ENCODE measurements around the gene ZDHHC13.

DNA sequence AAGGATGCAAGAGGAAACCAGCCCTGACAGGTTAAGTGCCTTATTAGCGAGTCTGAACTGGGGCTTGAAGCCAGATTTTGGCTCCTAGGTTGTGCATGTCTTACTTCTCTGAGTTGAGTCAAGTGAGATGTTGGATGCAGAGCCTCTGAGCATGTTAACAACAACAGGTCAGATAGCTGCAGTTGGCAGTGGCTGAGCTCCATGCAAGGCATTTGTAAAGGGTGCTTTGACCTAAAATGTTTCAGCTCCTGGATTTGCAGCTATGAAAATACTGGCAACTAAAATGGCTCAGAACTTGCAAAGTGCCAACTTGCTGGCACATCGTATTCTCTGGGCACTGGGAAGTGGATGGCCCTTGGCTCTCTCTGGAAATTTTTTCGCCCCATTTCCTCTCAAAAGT lies 101.2 kb downstream of the ZDHHC13 start:
- no peak for TF ChIP-seq NRF1 (IDR thresholded peaks at IDR 0.05; ENCODE audit: low read depth, low read length)
- TF ChIP-seq EP300 (IDR thresholded peaks at IDR 0.05; ENCODE audit: borderline replicate concordance in 1 of 2, low read depth in 1 of 2, low read length in 1 of 2), result no peak
- TF ChIP-seq, protein P1, sequence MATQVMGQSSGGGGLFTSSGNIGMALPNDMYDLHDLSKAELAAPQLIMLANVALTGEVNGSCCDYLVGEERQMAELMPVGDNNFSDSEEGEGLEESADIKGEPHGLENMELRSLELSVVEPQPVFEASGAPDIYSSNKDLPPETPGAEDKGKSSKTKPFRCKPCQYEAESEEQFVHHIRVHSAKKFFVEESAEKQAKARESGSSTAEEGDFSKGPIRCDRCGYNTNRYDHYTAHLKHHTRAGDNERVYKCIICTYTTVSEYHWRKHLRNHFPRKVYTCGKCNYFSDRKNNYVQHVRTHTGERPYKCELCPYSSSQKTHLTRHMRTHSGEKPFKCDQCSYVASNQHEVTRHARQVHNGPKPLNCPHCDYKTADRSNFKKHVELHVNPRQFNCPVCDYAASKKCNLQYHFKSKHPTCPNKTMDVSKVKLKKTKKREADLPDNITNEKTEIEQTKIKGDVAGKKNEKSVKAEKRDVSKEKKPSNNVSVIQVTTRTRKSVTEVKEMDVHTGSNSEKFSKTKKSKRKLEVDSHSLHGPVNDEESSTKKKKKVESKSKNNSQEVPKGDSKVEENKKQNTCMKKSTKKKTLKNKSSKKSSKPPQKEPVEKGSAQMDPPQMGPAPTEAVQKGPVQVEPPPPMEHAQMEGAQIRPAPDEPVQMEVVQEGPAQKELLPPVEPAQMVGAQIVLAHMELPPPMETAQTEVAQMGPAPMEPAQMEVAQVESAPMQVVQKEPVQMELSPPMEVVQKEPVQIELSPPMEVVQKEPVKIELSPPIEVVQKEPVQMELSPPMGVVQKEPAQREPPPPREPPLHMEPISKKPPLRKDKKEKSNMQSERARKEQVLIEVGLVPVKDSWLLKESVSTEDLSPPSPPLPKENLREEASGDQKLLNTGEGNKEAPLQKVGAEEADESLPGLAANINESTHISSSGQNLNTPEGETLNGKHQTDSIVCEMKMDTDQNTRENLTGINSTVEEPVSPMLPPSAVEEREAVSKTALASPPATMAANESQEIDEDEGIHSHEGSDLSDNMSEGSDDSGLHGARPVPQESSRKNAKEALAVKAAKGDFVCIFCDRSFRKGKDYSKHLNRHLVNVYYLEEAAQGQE (IDR thresholded peaks at IDR 0.05; ENCODE audit: low read depth, low read length), result no peak
- TF ChIP-seq, protein P2, sequence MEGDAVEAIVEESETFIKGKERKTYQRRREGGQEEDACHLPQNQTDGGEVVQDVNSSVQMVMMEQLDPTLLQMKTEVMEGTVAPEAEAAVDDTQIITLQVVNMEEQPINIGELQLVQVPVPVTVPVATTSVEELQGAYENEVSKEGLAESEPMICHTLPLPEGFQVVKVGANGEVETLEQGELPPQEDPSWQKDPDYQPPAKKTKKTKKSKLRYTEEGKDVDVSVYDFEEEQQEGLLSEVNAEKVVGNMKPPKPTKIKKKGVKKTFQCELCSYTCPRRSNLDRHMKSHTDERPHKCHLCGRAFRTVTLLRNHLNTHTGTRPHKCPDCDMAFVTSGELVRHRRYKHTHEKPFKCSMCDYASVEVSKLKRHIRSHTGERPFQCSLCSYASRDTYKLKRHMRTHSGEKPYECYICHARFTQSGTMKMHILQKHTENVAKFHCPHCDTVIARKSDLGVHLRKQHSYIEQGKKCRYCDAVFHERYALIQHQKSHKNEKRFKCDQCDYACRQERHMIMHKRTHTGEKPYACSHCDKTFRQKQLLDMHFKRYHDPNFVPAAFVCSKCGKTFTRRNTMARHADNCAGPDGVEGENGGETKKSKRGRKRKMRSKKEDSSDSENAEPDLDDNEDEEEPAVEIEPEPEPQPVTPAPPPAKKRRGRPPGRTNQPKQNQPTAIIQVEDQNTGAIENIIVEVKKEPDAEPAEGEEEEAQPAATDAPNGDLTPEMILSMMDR (IDR thresholded peaks at IDR 0.05), result no peak
